Measurements from ENCODE around the gene KCTD16.
A peak's percentile ranks its signal among the peaks of the same experiment; 100 is the strongest.

The KCTD16 gene

GRCh38 chr5:144170276-144171024 lies at the start of gene KCTD16, which contains the start of gene YIPF5:
TSS of gene KCTD16 (plus strand) at chr5:144170873.
TSS of gene YIPF5 (minus strand) at chr5:144170659. CDS start at chr5:144169955, 704 bp downstream.
- peak; percentile 92 to 97 (median 97) for DNase-seq

- DNase-seq, result no peak
Measured at GRCh38 chr5:144121577-144121976, 49.1 kb upstream of the KCTD16 start.

- DNase-seq, result no peak
Measured at GRCh38 chr5:144122081-144122480, 48.6 kb upstream of the KCTD16 start.

GRCh38 chr5:144122641-144123040 lies 48.0 kb upstream of the KCTD16 start:
- no peak for DNase-seq

GRCh38 chr5:144125163-144125726 lies 45.4 kb upstream of the KCTD16 start:
- no peak for DNase-seq

- no peak for DNase-seq
Measured at GRCh38 chr5:144126707-144127106, 44.0 kb upstream of the KCTD16 start.

- no peak for DNase-seq
Measured at GRCh38 chr5:144128844-144129243, 41.8 kb upstream of the KCTD16 start.

- DNase-seq, result no peak
Measured at GRCh38 chr5:144130306-144130705, 40.4 kb upstream of the KCTD16 start.

GRCh38 chr5:144131261-144131660 lies 39.4 kb upstream of the KCTD16 start:
- no peak for DNase-seq

GRCh38 chr5:144133050-144133633 lies 37.5 kb upstream of the KCTD16 start:
- no peak for DNase-seq

- DNase-seq, result no peak
Measured at GRCh38 chr5:144134194-144134826, 36.4 kb upstream of the KCTD16 start.

- no peak for DNase-seq
Measured at GRCh38 chr5:144135113-144135762, 35.4 kb upstream of the KCTD16 start.

- DNase-seq, result no peak
Measured at GRCh38 chr5:144139586-144139985, 31.1 kb upstream of the KCTD16 start.

GRCh38 chr5:144141585-144141984 lies 29.1 kb upstream of the KCTD16 start:
- DNase-seq, result no peak

GRCh38 chr5:144142139-144142823 lies 28.4 kb upstream of the KCTD16 start:
- peak in 2 of 6 experiments; percentile 14 to 19 for DNase-seq

- DNase-seq, result no peak
Measured at GRCh38 chr5:144142824-144143162, 27.9 kb upstream of the KCTD16 start.

- DNase-seq, result no peak
Measured at GRCh38 chr5:144143625-144144024, 27.0 kb upstream of the KCTD16 start.

GRCh38 chr5:144144956-144145751 lies 25.5 kb upstream of the KCTD16 start:
- no peak for DNase-seq

GRCh38 chr5:144151026-144151425 lies 19.6 kb upstream of the KCTD16 start:
- no peak for DNase-seq

- no peak for DNase-seq
Measured at GRCh38 chr5:144156767-144157171, 13.9 kb upstream of the KCTD16 start.

- DNase-seq, result no peak
Measured at GRCh38 chr5:144162686-144163085, 8.0 kb upstream of the KCTD16 start.

GRCh38 chr5:144166696-144167095 lies 4.0 kb upstream of the KCTD16 start:
- no peak for DNase-seq

Data from stimulated activated naive CD4-positive, alpha-beta T cell (primary cell).